Astrocyte (in vitro differentiated cells and primary cell): ENCODE measurements around the gene SHROOM2. TPM values are rescaled to one million over a fixed set of nuclear protein-coding genes. Genes with fewer than 3 reads are reported as not detected.

ENCODE experiments used
- DNase-seq: peaks from one replicate; pipeline ENCODE4 v3.0.0-alpha.2; 2010; ENCODE audit warnings: low read depth
- FAIRE-seq: peaks from 2 replicates; lab custom pipeline; 2011; peaks lifted over from hg19 to GRCh38; lab: Jason Lieb, UNC
- H2AFZ ChIP-seq: 2 replicates; pipeline ENCODE4 v1.6.0; 2012; ENCODE audit warnings: low read depth, low read length, inconsistent platforms
- H3K27ac ChIP-seq: 2 replicates; pipeline ENCODE4 v1.5.1; 2011; ENCODE audit warnings: low read depth, low read length, inconsistent platforms
- H3K27me3 ChIP-seq: 2 replicates; pipeline ENCODE4 v1.6.0; 2011; ENCODE audit warnings: low read length, inconsistent platforms; ENCODE audit not compliant: insufficient read depth
- H3K36me3 ChIP-seq: 2 replicates; pipeline ENCODE4 v1.5.1; 2011; ENCODE audit warnings: low read length, inconsistent platforms; ENCODE audit not compliant: insufficient read depth
- H3K4me1 ChIP-seq: 2 replicates; pipeline ENCODE4 v1.5.1; 2011; ENCODE audit warnings: low read length, inconsistent platforms; ENCODE audit not compliant: insufficient read depth
- H3K4me2 ChIP-seq: 2 replicates; pipeline ENCODE4 v1.6.0; 2012; ENCODE audit warnings: low read length, inconsistent platforms
- H3K4me3 ChIP-seq: 2 replicates; pipeline ENCODE4 v1.5.1; 2011; ENCODE audit warnings: low read depth, mild to moderate bottlenecking, low read length, inconsistent platforms; ENCODE audit not compliant: insufficient read depth
- H3K79me2 ChIP-seq: 2 replicates; pipeline ENCODE4 v1.6.0; 2012; ENCODE audit warnings: mild to moderate bottlenecking, low read length, inconsistent platforms; ENCODE audit not compliant: insufficient read depth
- H3K9ac ChIP-seq: 2 replicates; pipeline ENCODE4 v1.6.0; 2012; ENCODE audit warnings: mild to moderate bottlenecking, low read length, inconsistent platforms
- H3K9me3 ChIP-seq: 2 replicates; pipeline ENCODE4 v1.5.1; 2012; ENCODE audit warnings: low read depth, mild to moderate bottlenecking, low read length, inconsistent platforms; ENCODE audit not compliant: insufficient read depth
- H4K20me1 ChIP-seq: 2 replicates; pipeline ENCODE4 v1.6.0; 2012; ENCODE audit warnings: low read length, inconsistent platforms; ENCODE audit not compliant: insufficient read depth
- H3K27ac Mint-ChIP-seq: one replicate; pipeline ENCODE4 v1.8.0; 2021; ENCODE audit warnings: mild to moderate bottlenecking, mixed read lengths; ENCODE audit not compliant: unreplicated experiment
- H3K27me3 Mint-ChIP-seq: one replicate; pipeline ENCODE4 v1.8.0; 2021; ENCODE audit warnings: low read depth, mixed read lengths; ENCODE audit not compliant: unreplicated experiment
- H3K36me3 Mint-ChIP-seq: one replicate; pipeline ENCODE4 v1.8.0; 2021; ENCODE audit warnings: low read depth, mixed read lengths; ENCODE audit not compliant: unreplicated experiment
- H3K4me1 Mint-ChIP-seq: one replicate; pipeline ENCODE4 v1.8.0; 2021; ENCODE audit warnings: low read depth, mixed read lengths; ENCODE audit not compliant: unreplicated experiment
- H3K4me3 Mint-ChIP-seq: one replicate; pipeline ENCODE4 v1.8.0; 2021; ENCODE audit warnings: mild to moderate bottlenecking, moderate library complexity, mixed read lengths; ENCODE audit not compliant: unreplicated experiment
- H3K9me3 Mint-ChIP-seq: one replicate; pipeline ENCODE4 v1.8.0; 2021; ENCODE audit warnings: mild to moderate bottlenecking, mixed read lengths; ENCODE audit not compliant: unreplicated experiment
- EZH2 ChIP-seq: IDR thresholded peaks from 2 replicates; pipeline ENCODE4 v1.6.1; 2012; ENCODE audit warnings: mild to moderate bottlenecking, low read length, inconsistent platforms; ENCODE audit not compliant: insufficient read depth
- total RNA-seq: library from RNA; stranded (reverse); gene quantifications from 2 replicates; pipeline ENCODE4 v1.2.1, GENCODE V29; 2021
- TF ChIP-seq, protein P1 (sequence below): IDR thresholded peaks from 2 replicates; pipeline ENCODE4 v1.5.1; 2011; ENCODE audit warnings: low read depth, mild to moderate bottlenecking, inconsistent platforms, low read length, moderate library complexity; ENCODE audit not compliant: insufficient read depth

SHROOM2 gene
- total RNA-seq, 1 donor from 2014 or later = 15.9 TPM

GRCh38 chrX:9845578-9845952 is 59.3 kb downstream of the SHROOM2 start:
- FAIRE-seq (no peak), DNase-seq (no peak)
- H3K9ac ChIP-seq = no peak overlapping the region
- Mint-ChIP-seq H3K4me3 (no peak overlapping the region), H3K36me3 (no peaks in the 10 kb centered on the region), H3K9me3 (no peaks in the 10 kb centered on the region), H3K27ac (peak overlapping the region; percentile 69), H3K4me1 (peaks cover 27% of the 10 kb centered on the region), H3K27me3 (no peaks in the 10 kb centered on the region)
- TF ChIP-seq, protein P1, sequence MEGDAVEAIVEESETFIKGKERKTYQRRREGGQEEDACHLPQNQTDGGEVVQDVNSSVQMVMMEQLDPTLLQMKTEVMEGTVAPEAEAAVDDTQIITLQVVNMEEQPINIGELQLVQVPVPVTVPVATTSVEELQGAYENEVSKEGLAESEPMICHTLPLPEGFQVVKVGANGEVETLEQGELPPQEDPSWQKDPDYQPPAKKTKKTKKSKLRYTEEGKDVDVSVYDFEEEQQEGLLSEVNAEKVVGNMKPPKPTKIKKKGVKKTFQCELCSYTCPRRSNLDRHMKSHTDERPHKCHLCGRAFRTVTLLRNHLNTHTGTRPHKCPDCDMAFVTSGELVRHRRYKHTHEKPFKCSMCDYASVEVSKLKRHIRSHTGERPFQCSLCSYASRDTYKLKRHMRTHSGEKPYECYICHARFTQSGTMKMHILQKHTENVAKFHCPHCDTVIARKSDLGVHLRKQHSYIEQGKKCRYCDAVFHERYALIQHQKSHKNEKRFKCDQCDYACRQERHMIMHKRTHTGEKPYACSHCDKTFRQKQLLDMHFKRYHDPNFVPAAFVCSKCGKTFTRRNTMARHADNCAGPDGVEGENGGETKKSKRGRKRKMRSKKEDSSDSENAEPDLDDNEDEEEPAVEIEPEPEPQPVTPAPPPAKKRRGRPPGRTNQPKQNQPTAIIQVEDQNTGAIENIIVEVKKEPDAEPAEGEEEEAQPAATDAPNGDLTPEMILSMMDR = no peak
- no peak for TF ChIP-seq EZH2
- H3K36me3 ChIP-seq = no peaks in the 10 kb centered on the region
- peaks cover 10% of the 10 kb centered on the region for H3K4me1 ChIP-seq
- H3K4me3 ChIP-seq = no peak overlapping the region
- no peaks in the 10 kb centered on the region for H3K9me3 ChIP-seq
- no peaks in the 10 kb centered on the region for H3K27me3 ChIP-seq
- no peak overlapping the region for H3K4me2 ChIP-seq
- no peak overlapping the region for H2AFZ ChIP-seq
- no peaks in the 10 kb centered on the region for H3K79me2 ChIP-seq
- H3K27ac ChIP-seq = no peak overlapping the region
- no peaks in the 10 kb centered on the region for H4K20me1 ChIP-seq

GRCh38 chrX:9846631-9847030 is 60.4 kb downstream of the SHROOM2 start:
- Histone ChIP-seq H3K27me3 (no peaks in the 10 kb centered on the region), H2AFZ (no peak overlapping the region), H3K4me1 (peaks cover 10% of the 10 kb centered on the region), H3K9ac (peak overlapping the region; percentile 60), H4K20me1 (no peaks in the 10 kb centered on the region), H3K4me3 (no peak overlapping the region), H3K36me3 (no peaks in the 10 kb centered on the region), H3K4me2 (peak overlapping the region; percentile 60), H3K9me3 (no peaks in the 10 kb centered on the region), H3K27ac (peak overlapping the region; percentile 79), H3K79me2 (no peaks in the 10 kb centered on the region)
- peaks cover 27% of the 10 kb centered on the region for H3K4me1 Mint-ChIP-seq
- no peak overlapping the region for H3K4me3 Mint-ChIP-seq
- no peak for FAIRE-seq
- TF ChIP-seq EZH2 = no peak
- TF ChIP-seq, protein P1 = no peak
- no peaks in the 10 kb centered on the region for H3K27me3 Mint-ChIP-seq
- H3K27ac Mint-ChIP-seq = peak overlapping the region; percentile 96
- no peaks in the 10 kb centered on the region for H3K9me3 Mint-ChIP-seq
- DNase-seq = peak; percentile 12
- H3K36me3 Mint-ChIP-seq = no peaks in the 10 kb centered on the region

DNA sequence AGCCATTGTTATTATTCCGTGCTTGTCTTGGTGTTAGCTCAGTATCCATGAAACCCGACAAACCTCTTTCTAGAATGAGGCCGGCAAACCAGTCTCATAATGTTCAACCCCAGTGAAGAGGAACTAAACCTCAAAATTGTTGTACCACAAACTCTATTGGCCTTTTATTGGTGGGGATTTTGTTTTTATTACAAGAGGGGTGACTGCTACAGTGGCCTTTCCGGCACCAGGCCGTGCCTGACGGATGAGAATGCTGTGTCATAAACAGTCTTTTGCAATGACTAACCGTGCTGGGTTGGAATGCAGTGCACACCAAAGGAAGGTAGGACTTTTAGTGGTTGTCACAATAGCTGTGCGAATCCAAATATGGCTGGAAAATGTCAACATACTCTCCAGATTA is 60.8 kb downstream of the SHROOM2 start:
- TF ChIP-seq, protein P1 = no peak
- no peak for TF ChIP-seq EZH2
- H3K36me3 Mint-ChIP-seq = no peaks in the 10 kb centered on the region
- H3K9ac ChIP-seq = peak overlapping the region; percentile 60
- H3K4me1 ChIP-seq = peaks cover 10% of the 10 kb centered on the region
- H3K27me3 Mint-ChIP-seq = no peaks in the 10 kb centered on the region
- H3K9me3 ChIP-seq = no peaks in the 10 kb centered on the region
- H3K4me1 Mint-ChIP-seq = peaks cover 29% of the 10 kb centered on the region
- DNase-seq = peak; percentile 76
- H3K27ac ChIP-seq = peak overlapping the region; percentile 79
- peak overlapping the region; percentile 96 for H3K27ac Mint-ChIP-seq
- FAIRE-seq = peak; percentile 92
- H3K36me3 ChIP-seq = no peaks in the 10 kb centered on the region
- no peaks in the 10 kb centered on the region for H4K20me1 ChIP-seq
- no peaks in the 10 kb centered on the region for H3K9me3 Mint-ChIP-seq
- no peak overlapping the region for H2AFZ ChIP-seq
- no peak overlapping the region for H3K4me3 Mint-ChIP-seq
- H3K4me2 ChIP-seq = peak overlapping the region; percentile 60
- no peak overlapping the region for H3K4me3 ChIP-seq
- no peaks in the 10 kb centered on the region for H3K79me2 ChIP-seq
- H3K27me3 ChIP-seq = no peaks in the 10 kb centered on the region
